NCI-H748 (cell line): ENCODE measurements around the gene FGD6.
"Not testable (repeated sequence)": the region's sequence is repeated elsewhere in the genome, so short reads cannot be mapped to it uniquely, and the experiment has no call there.

ENCODE experiments used
- DNase-seq: peaks from one replicate; lab custom pipeline; 2025; ENCODE audit not compliant: unreplicated experiment; lab: John Stamatoyannopoulos, UW

Gene FGD6

GRCh38 chr12:95131589-95132340 is 85.5 kb downstream of the FGD6 start:
- DNase-seq, result no peak

DNA sequence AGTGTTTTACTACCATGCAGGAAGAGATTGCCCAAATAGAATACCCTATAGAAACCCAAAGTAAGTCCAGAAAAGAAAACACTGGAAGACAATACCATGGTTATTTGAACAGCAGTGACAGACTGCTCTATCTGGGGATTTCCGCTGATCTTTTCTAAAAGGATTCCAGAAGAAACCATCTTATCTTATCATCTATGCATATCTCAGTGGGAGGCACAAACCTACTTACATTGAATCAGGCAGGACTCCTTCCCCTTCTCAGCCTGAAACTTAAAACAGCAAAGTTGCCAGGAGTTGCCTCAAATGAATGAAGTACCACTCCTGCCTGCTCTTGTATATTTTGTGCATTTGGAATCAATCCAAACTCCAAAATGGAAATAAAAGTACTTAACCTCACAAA is 87.2 kb downstream of the FGD6 start:
- no peak for DNase-seq

DNA sequence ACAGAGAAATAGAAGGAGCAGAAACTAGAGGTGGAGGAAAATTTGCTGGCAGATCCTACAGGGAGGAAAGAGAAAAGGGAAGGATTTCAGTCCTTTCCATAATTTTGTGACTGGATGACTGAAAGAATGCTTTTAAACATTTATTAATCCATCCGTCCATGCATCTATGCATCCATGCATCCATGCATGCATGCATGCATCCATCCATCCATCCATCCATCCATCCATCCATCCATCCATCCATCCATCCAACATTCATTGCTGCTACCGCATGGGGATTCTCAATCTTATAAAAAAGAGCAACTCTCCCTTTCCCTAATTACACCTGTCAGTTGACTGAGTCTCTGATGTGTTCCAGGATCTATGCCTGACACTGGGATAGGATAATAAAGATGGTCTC is 88.2 kb downstream of the FGD6 start:
- no peak for DNase-seq

DNA sequence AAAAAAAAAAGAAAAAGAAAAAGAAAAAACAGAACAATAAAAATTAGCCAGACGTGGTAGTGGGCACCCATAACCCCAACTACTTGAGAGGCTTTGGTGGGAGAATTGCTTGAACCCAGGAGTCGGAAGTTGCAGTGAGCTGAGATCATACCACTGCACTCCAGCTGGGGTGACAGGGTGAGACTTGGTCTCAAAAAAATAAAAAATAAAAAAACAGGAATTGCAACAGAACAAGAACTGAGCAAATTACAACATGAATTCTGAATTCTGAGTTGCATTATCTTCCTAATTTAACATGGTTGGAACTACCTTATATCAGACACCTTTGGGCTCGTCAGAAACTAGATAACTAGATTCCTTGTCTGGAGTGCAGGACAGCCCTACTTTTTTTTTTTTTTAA is 90.5 kb downstream of the FGD6 start:
- no peak for DNase-seq

DNA sequence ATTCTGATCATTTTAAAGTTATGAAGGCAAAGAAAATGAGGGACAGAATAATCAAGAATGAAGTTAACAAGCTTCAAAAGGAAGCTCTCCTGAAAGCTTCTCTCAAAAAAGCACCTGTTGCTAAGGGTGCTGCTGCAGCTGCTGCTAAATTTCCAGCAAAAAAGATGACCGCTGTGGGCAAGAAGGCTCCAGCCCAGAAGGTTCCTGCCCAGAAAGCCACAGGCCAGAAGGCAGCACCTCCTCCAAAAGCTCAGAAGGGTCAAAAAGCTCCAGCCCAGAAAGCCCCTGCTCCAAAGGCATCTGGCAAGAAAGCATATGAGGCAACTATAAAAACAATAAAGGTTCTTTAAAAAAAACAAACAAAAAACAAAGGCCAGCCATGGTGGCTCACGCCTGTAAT is 91.2 kb downstream of the FGD6 start:
- no peak for DNase-seq

- DNase-seq, result no peak
Observed at GRCh38 chr12:95124106-95124505, 93.2 kb downstream of the FGD6 start.

GRCh38 chr12:95118788-95119179 is 98.5 kb downstream of the FGD6 start:
- DNase-seq, result no peak

- no peak for DNase-seq
Observed at GRCh38 chr12:95118138-95118787, 99.0 kb downstream of the FGD6 start.

- peak; percentile 72 for DNase-seq
Observed at GRCh38 chr12:95117178-95117599, 100.1 kb downstream of the FGD6 start.

DNA sequence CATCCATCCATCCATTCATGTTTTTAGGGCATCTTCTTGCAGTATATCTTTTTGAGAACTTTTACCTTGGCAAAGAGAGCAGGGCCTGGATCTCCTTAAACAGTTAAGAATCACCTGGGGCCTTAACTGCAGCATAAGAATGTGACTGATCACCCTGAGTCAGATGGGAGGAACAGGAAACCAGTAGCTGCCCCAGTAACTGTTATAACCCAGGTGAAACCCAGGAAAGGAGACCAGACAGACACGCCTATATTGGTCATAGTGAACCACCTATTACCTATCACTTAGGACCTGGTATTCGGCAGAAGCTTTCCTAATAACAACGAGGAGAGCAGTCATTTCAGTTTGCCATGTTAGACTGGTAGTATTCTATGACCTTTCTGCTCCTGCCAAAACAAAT is 100.5 kb downstream of the FGD6 start:
- no peak for DNase-seq

- no peak for DNase-seq
Observed at GRCh38 chr12:95116341-95116740, 100.9 kb downstream of the FGD6 start.

DNA sequence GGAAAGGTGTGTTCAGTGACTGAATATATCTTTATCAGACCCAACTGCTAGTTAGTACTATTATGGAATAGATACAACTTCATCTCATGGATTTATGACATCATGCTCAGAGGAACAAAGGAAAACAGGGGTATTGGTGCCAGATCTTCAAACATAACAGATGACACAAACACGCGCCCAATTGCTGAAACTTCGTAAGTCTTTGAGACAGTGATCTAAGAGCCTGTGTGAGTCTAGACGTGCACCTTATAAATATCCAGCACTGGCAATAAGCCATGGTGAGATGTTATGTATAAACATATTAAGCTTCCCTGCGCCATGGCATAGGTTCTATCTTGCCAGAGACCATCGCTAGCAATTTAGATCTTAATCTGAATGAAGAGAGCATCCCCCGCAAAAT is 101.6 kb downstream of the FGD6 start:
- no peak for DNase-seq

- no peak for DNase-seq
Observed at GRCh38 chr12:95114766-95115405, 102.4 kb downstream of the FGD6 start.

DNA sequence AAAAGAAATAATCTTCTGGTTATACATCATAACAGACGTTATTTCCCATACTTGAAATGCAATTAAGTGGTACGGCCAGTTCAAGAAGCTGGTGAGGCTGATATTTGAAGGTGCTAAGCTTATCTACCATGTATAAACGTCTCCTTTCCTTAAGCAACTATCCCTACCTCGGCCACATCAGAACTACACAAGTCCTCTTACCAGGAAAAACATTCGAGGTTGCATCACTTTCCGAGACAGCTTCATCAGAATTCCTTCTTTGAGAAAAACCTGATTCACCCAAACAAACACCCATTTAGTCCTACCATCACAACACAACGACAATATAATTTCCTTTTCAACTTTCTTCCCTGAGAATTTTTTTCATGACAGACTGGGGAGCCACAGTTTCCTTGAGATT is 109.9 kb downstream of the FGD6 start:
- DNase-seq, result no peak

DNA sequence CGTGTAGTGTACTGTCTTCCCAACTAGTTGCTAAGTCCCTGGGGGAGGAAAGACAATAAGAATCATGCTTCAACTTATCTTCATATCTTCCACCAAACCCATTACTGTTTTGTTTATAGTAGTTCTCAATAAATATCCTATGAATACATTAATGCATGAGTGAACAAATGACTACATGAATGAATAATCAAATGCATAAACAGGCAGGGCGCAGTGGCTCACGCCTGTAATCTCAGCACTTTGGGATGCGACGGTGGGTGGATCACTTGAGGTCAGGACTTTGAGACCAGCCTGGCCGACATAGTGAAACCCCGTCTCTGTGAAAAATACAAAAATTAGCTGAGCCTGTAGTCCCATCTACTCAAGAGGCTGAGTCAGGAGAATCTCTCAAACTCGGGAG is 111.7 kb downstream of the FGD6 start:
- DNase-seq, result no peak

DNA sequence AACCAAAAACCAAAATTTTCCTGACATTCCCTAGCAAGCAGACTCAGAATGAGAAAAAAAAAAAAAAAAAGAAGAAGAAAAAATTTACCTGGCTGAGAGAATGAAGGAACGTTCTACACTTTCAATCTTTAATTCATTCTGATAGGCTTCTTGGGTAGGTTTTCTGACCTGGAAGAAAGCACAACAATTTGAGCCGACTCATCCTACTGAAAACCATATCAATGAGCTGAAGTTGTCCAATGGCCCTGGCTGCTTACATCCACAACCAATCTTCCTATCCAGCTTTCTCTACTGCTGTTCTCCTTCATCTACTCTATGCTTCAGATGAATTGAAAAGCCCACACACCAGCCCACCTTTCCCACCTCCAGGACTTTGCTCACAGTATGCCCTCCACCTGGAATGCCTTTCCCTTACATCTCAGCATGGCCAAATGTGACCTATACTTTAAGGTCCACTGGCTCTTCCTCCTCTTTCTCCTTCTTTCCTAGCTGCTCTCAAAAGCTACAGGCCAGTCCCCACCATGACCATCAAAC is 112.3 kb downstream of the FGD6 start:
- DNase-seq, result no peak

DNA sequence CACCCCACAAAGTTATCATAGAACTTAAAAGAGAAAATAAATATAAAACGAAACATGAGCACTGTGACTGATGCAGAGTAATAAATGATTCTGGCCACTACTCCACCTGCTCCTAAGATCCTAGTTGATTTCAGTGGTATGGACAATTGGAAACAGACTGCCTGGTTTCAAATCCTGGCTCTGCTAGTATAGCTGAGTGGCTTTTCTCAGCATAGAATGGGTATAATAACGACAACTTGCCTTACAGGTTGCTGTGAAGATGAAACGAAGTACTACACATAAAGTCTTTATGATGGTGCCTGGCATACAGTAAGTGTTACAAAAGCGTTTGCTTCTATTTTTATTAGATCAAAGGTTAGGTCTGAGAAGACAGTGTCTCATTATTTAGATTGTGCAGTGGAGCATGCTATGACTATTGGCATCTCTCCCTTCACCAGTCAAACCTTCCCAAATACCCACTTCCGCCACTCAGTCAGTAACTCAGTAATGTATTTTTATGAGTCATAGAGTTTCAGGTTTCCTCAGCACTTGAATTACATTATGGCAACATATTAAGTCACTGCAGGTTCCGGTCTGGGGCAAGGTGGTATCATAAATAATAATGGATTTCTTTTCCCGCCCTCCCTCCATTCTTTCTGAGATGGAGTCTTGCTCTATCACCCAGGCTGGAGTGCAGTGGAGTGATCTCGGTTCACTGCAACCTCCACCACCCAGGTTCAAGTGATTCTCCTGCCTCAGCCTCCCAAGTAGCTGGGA is 114.2 kb downstream of the FGD6 start:
- DNase-seq, result peak; percentile 76

GRCh38 chr12:95101957-95102356 is 115.3 kb downstream of the FGD6 start:
- not testable (repeated sequence) for DNase-seq

DNA sequence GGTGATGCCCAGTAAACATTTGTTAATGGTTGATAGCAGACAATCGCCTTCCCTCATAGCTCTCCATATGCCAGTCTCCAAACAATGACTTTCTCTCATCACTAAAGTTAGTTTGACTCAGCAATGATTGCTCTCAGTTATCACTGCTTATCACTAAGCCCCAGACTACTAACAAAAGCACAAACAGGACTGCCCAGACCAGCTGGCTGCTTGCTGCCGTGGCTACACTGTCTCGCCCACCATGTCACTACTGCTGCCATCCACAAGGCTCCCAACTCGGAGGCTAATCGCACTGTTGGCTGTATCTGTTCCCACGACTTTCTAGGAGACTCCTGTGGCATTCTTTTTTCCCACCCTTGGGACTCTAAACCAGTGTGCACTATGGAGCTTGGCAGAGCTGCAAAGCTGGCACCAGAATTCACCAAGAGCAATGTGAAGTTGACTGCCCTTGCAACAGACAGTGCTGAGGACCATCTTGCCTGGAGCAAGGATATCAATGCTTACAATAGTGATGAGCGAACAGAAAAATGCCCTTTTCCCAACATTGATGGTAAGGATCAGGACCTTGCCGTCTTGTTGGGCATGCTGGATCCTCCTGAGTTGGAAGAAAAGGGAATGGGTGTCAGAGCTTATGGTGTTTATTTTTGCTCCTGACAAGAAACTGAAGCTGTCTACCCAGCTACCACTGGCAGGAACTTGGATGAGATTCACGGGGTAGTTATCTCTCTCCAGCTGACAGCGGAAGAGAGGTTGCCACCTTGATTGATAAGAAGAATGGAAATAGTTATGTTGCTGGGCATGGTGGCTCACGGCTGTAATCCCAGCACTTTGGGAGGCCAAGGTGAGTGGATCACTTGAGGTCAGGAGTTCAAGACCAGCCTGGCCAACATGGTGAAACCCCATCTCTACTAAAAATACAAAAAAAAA is 116.7 kb downstream of the FGD6 start:
- no peak for DNase-seq

GRCh38 chr12:95099270-95099790 is 117.9 kb downstream of the FGD6 start:
- DNase-seq, result no peak
